Activated naive CD4-positive, alpha-beta T cell treated with anti-CD3 and anti-CD28 coated beads for 36 hours (primary cell): ENCODE results near the gene LELP1. TPM values are rescaled to one million over a fixed set of nuclear protein-coding genes. Genes with fewer than 3 reads are reported as not detected.
"Not testable (repeated sequence)": the region's sequence is repeated elsewhere in the genome, so short reads cannot be mapped to it uniquely, and the experiment has no call there.

ENCODE experiments used
- CTCF ChIA-PET: fragments of 350-600 bp; sonication (Branson Sonifier 250); formaldehyde crosslinking; loops from one replicate; lab custom pipeline; 2021; ENCODE audit warnings: antibody characterized with exemption; lab: Charles Lee
- DNase-seq: peaks from one replicate; pipeline ENCODE4 v3.0.0-alpha.2; 2020
- H3K27ac Mint-ChIP-seq: one replicate; pipeline ENCODE4 v1.8.0; 2021; ENCODE audit warnings: mild to moderate bottlenecking, mixed read lengths
- H3K27me3 Mint-ChIP-seq: one replicate; pipeline ENCODE4 v1.8.0; 2021; ENCODE audit warnings: low read depth, mixed read lengths
- H3K36me3 Mint-ChIP-seq: one replicate; pipeline ENCODE4 v1.8.0; 2021; ENCODE audit warnings: low read depth, mixed read lengths
- H3K4me1 Mint-ChIP-seq: one replicate; pipeline ENCODE4 v1.8.0; 2021; ENCODE audit warnings: low read depth, mixed read lengths
- H3K4me3 Mint-ChIP-seq: one replicate; pipeline ENCODE4 v1.8.0; 2021; ENCODE audit warnings: mild to moderate bottlenecking, moderate library complexity, mixed read lengths
- H3K9me3 Mint-ChIP-seq: one replicate; pipeline ENCODE4 v1.8.0; 2021; ENCODE audit warnings: mixed read lengths
- intact Hi-C: fragments of 100-400 bp; cut with micrococcal nuclease; formaldehyde crosslinking; loops from one replicate; pipeline ENCODE4 v1.15.1; 2023
- total RNA-seq, 2 experiments: library from RNA; stranded (reverse); gene quantifications; one replicate each; pipeline ENCODE4 v1.2.3, GENCODE V29; 2021

The LELP1 gene
- not detected for total RNA-seq

DNA sequence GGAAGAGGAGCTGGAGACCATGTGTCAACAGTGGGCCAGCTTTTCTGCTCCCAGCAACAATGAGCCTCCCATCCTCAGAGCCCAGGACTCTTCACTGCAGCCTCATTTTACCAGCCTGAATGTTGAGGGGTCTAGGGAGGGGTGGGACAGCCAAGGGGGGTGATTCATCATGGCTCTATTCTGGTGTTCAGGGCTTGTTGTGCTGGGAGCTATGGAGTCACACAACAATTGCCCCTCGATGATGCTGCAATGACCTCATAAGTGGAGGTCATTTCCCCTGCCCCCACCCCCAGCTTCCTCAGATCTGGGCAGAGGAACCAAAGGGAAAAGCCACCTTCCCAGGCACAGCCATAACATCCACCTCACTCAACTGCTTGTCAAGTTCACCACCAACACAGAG is at the start of gene LELP1:
TSS of gene LELP1 (plus strand) at position 301 of the 400 bp plus-strand sequence. CDS start 1,278 bp downstream, outside the sequence.
- CTCF ChIA-PET = no interaction called here
- intact Hi-C loops = no loop called here
- H3K27ac Mint-ChIP-seq = no peak within 1 kb of the TSS
- no peak for DNase-seq
- no peaks in the 10 kb centered on the region for H3K4me1 Mint-ChIP-seq
- no peaks in the 10 kb centered on the region for H3K36me3 Mint-ChIP-seq
- no peak within 1 kb of the TSS for H3K4me3 Mint-ChIP-seq
- no peaks in the 10 kb centered on the region for H3K9me3 Mint-ChIP-seq
- peaks cover 20% of the 10 kb centered on the region for H3K27me3 Mint-ChIP-seq

DNA sequence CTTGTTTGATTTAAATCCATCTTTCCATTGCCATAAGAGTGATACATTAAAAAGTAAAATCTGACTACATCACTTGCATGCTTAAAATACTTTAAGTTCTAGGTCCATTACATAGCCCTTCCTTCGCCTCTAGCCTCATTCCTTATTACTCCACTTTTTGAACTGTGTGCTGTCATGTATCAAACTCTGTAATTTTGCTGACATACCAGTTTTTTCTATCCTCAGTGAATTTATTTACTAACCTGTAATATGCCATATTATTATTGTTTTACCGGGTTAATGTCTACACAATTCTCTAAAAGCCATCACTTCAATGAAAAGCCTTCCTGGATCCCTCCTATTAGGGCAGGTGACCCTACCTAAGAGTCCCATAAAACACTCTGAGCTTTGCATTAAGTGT is 47.7 kb upstream of the LELP1 start:
- no peaks in the 10 kb centered on the region for H3K4me1 Mint-ChIP-seq
- H3K36me3 Mint-ChIP-seq = no peaks in the 10 kb centered on the region
- intact Hi-C loops = no loop called here
- DNase-seq = no peak
- CTCF ChIA-PET = no interaction called here
- H3K27ac Mint-ChIP-seq = no peak overlapping the region
- peaks cover 12% of the 10 kb centered on the region for H3K27me3 Mint-ChIP-seq
- no peak overlapping the region for H3K4me3 Mint-ChIP-seq
- H3K9me3 Mint-ChIP-seq = peaks cover 6% of the 10 kb centered on the region

DNA sequence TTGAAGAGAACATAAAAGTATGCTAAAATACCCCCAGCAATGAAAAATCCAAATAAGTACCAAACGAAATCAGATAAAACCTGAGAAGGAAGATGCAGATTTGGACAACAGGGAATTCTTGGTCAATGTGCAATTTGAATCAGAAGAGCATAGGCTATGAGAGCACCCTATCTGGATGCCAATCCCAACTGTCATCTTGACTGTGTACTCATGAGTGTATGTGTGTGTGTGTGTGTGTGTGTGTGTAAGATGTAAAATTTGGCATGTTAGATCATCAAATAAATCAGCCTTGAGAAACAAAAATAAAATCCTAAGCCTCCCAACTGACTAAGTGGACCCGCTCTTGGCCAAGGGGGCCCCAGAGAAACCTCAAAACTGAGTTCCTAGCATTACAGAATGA is 34.5 kb upstream of the LELP1 start:
- Mint-ChIP-seq H3K36me3 (no peaks in the 10 kb centered on the region), H3K27me3 (peaks cover 23% of the 10 kb centered on the region)
- CTCF ChIA-PET = no interaction called here

DNA sequence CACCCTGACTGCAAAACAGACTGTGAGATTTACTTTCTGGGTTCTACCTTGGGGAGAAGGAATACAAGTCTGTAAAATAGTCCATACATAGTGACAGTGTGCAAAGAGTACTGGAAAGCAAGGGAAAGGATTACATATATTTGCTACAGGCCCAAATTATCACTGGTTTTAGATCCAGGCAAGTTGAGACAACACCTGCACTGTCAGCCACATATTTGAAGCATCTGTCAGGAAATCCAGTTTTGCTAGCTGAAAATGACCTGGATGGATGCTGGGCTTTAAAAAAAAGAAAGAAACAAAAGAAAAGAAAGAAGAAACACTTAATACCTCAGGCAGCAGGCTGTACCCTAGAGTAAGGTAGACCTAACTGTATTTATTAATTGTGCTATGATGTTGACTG is 28.6 kb upstream of the LELP1 start:
- intact Hi-C loops = no loop called here
- CTCF ChIA-PET = no interaction called here
- Mint-ChIP-seq H3K36me3 (no peaks in the 10 kb centered on the region), H3K4me3 (no peak overlapping the region), H3K9me3 (no peaks in the 10 kb centered on the region), H3K27me3 (peaks cover 7% of the 10 kb centered on the region), H3K4me1 (no peaks in the 10 kb centered on the region), H3K27ac (no peak overlapping the region)
- DNase-seq = no peak

More for the DNA sequence above, 34.5 kb upstream of the LELP1 start:
- H3K4me3 Mint-ChIP-seq = no peak overlapping the region
- no peaks in the 10 kb centered on the region for H3K4me1 Mint-ChIP-seq
- intact Hi-C loops = no loop called here
- H3K27ac Mint-ChIP-seq = no peak overlapping the region
- DNase-seq = no peak
- no peaks in the 10 kb centered on the region for H3K9me3 Mint-ChIP-seq

DNA sequence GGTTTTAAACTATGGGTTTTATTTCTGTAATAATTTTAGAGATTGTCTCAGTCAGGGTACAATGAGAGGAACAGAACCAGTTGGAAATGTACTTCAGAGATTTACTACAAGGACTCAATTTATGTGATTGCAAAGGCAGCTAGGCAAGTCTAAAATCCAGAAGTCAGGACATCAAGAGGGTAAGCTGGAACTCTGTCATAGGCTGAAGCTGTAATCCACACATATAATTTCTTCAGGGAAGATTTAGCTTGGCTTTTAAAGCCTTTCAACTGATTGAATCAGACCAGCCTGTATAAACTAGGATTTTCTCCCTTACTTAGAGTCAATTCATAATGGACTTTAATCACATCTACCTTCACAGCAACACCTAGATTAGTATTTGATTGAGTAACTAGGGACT is 24.3 kb upstream of the LELP1 start:
- Mint-ChIP-seq H3K27ac (no peak overlapping the region), H3K27me3 (peaks cover 17% of the 10 kb centered on the region), H3K36me3 (no peaks in the 10 kb centered on the region), H3K9me3 (no peaks in the 10 kb centered on the region), H3K4me3 (no peak overlapping the region), H3K4me1 (no peaks in the 10 kb centered on the region)
- intact Hi-C loops = no loop called here
- DNase-seq = no peak
- CTCF ChIA-PET = no interaction called here

DNA sequence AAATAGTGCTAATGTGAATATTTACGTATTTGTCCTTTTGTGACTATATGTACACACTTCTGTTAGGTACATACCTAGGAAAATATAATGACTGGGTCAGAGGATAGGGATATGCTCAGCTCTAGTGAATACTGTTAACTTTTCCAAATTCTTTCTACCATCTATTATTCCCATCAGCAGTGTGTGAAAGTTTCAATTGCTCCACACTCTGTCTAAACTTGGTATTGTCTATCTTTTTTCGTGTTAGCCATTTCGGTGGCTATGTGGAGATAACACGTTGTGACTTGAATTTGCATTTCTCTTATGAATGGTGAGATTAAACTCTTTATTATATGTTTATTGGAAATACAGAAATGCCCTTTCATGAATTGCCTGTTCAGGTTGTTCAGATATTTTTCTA is 22.7 kb upstream of the LELP1 start:
- no peaks in the 10 kb centered on the region for H3K4me1 Mint-ChIP-seq
- no peaks in the 10 kb centered on the region for H3K36me3 Mint-ChIP-seq
- DNase-seq = no peak

DNA sequence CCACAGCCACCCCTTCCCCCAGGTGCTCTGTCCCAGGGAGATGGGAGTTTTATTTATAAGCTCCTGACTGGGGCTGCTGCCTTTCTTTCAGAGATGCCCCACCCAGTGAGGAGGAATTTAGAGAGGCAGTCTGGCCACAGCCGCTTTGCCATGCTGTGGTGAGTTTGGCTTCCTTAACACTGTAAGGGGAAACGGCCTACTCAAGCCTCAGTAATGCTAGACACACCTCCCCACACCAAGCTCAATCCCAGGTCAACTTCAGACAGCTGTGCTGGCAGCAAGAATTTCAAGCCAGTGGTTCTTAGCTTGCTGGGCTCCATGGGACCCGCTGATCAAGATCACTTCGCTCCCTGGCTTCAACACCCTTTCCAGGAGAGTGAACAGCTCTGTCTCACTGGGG is 14.9 kb upstream of the LELP1 start:
- DNase-seq, H3K27ac Mint-ChIP-seq, H3K36me3 Mint-ChIP-seq, H3K4me3 Mint-ChIP-seq, intact Hi-C loops, H3K9me3 Mint-ChIP-seq, H3K4me1 Mint-ChIP-seq, CTCF ChIA-PET: not testable (repeated sequence)
- peaks cover 40% of the 10 kb centered on the region for H3K27me3 Mint-ChIP-seq

More for the DNA sequence above, 22.7 kb upstream of the LELP1 start:
- intact Hi-C loops = no loop called here
- no peak overlapping the region for H3K4me3 Mint-ChIP-seq
- peaks cover 22% of the 10 kb centered on the region for H3K27me3 Mint-ChIP-seq
- no peak overlapping the region for H3K27ac Mint-ChIP-seq
- CTCF ChIA-PET = no interaction called here
- H3K9me3 Mint-ChIP-seq = peaks cover 2% of the 10 kb centered on the region

DNA sequence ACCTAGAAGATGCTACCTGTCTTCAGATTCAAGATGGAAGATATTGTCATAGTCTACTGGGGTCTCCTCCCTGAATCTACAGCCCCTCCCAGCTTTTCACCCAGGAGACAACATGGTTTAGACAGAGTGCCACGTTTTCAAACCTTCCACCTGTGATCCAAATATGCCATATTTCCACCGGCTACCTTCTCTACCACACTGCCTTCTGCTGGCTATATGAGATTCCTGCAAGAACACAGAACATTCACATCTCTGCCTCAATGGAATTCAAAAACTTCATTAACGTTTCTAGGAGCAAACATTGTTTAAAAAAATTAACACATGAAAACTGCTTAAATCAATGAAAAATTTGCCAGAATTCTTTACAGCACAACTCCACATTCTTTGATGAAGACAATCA is 12.9 kb upstream of the LELP1 start:
- Mint-ChIP-seq H3K4me1 (no peaks in the 10 kb centered on the region), H3K9me3 (peaks cover 9% of the 10 kb centered on the region), H3K4me3 (no peak overlapping the region), H3K27ac (no peak overlapping the region), H3K27me3 (peaks cover 37% of the 10 kb centered on the region), H3K36me3 (no peaks in the 10 kb centered on the region)
- intact Hi-C loops = loop anchor here (10.0 kb wide), 2 partner anchors 326 to 536 kb away; no protein-coding TSS in a partner anchor
- CTCF ChIA-PET = no interaction called here
- no peak for DNase-seq

DNA sequence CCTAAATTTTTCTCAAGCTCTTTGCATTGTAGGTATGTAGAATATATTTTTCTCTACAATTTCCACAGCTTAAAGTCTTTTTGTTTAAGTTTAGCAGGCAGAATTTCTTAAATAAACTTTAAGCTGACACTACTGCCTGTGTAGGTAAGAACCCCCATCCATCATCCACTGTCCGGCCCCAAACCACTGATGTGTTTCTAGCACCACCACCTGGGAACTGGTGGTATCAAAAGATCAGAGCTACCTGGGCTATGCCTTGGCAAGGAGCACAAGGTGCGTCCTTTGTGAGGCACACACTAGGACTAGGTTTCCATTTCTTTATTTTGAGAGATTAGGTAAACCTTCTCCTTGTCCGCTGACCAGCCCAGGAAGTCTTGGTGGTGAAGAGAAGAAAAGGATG is 10.5 kb upstream of the LELP1 start:
- H3K27ac Mint-ChIP-seq = no peak overlapping the region
- no peaks in the 10 kb centered on the region for H3K9me3 Mint-ChIP-seq
- DNase-seq = peak; percentile 17
- H3K4me1 Mint-ChIP-seq = no peaks in the 10 kb centered on the region
- CTCF ChIA-PET = interaction anchor here (0.6 to 1.6 kb wide), 6 partner anchors 29 to 540 kb away, joined by 3 to 7 read pairs (median 4); no protein-coding TSS in a partner anchor
- peaks cover 28% of the 10 kb centered on the region for H3K27me3 Mint-ChIP-seq
- intact Hi-C loops = loop anchor here (10.0 kb wide), 2 partner anchors 328 to 538 kb away; no protein-coding TSS in a partner anchor
- H3K4me3 Mint-ChIP-seq = no peak overlapping the region
- no peaks in the 10 kb centered on the region for H3K36me3 Mint-ChIP-seq

DNA sequence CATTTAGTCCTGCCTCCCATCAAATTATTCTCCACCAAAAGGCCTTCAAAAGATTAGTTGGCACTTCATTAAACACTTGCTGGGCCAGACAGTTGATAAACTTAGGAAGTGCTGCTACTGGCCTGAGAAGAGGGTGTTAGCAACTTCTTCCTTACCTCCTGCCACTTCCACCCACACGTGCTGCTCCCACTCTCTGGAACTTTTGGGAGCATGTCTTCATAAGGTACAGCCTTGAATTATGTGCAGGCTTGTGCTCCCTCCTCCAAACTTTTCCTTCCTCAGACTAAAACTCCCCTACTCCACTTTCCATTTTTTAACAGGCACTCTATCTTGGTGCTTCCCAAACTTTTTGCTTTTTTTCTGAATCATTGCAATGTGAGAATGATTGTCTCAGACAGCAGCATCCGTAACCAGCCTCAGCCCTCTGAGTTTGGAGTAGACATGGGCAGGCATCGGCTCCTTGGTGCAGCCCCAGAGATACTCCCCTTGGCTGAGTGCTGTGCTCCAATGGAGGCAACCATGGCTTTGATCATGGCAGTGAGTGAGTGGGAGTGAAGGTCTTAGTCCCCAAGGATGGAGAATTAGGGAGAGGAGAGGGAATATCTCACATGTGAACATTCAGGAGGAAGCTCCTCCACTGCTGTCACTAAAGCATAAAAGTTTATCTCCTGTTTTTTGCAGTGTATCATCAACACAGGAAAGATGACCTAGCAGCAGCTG is 8.7 kb upstream of the LELP1 start:
- Mint-ChIP-seq H3K9me3 (no peaks in the 10 kb centered on the region), H3K36me3 (no peaks in the 10 kb centered on the region), H3K27me3 (peaks cover 35% of the 10 kb centered on the region), H3K27ac (no peak overlapping the region), H3K4me3 (no peak overlapping the region), H3K4me1 (no peaks in the 10 kb centered on the region)
- CTCF ChIA-PET = no interaction called here
- intact Hi-C loops = loop anchor here (10.0 kb wide), 2 partner anchors 330 to 540 kb away; no protein-coding TSS in a partner anchor
- DNase-seq = no peak

DNA sequence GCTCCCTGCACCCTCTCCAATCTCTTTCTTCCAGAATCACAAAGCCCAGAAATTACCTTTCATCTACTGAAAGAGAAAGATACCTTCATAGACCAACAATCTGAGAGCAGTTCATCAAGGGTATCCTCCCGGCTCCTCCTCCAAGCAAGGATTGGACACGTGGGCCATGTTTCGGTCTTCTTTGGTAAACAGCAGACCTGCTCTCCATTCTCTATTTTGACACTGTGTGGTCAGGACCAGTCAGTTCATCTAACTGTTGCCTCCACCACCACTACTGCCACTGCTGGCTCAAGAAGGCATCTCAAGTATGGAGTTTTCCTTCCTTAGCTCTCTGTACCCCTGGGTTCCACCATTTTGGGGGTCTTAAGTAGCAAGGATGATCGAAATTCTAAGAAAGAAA is 8.0 kb upstream of the LELP1 start:
- no peak overlapping the region for H3K27ac Mint-ChIP-seq
- H3K36me3 Mint-ChIP-seq = no peaks in the 10 kb centered on the region
- no peak for DNase-seq
- intact Hi-C loops = loop anchor here (10.0 kb wide), 2 partner anchors 330 to 540 kb away; no protein-coding TSS in a partner anchor
- peaks cover 27% of the 10 kb centered on the region for H3K27me3 Mint-ChIP-seq
- CTCF ChIA-PET = no interaction called here
- no peaks in the 10 kb centered on the region for H3K9me3 Mint-ChIP-seq
- no peaks in the 10 kb centered on the region for H3K4me1 Mint-ChIP-seq
- no peak overlapping the region for H3K4me3 Mint-ChIP-seq

DNA sequence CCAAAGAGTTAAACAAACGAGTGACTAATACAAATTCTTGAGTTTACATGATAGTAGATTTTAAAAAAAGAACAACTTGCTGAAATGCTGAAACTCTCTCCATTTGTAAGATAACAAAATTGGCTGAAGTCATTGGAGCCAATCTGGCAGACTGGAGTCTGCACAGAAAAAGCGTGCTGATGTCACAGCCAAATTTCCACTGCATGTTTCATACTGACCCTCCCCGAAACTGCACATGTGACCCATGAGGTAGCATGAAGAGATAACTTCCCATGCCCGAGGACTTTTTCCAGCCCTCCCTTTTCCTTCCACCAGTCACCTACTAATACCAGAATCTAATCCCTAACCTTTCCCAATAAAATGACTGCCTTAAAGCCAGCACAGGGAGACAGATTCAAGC is 1.2 kb upstream of the LELP1 start:
- Mint-ChIP-seq H3K27me3 (peaks cover 21% of the 10 kb centered on the region), H3K36me3 (no peaks in the 10 kb centered on the region), H3K4me1 (no peaks in the 10 kb centered on the region), H3K9me3 (no peaks in the 10 kb centered on the region), H3K27ac (no peak overlapping the region), H3K4me3 (no peak overlapping the region)
- intact Hi-C loops = no loop called here
- CTCF ChIA-PET = no interaction called here
- DNase-seq = no peak

DNA sequence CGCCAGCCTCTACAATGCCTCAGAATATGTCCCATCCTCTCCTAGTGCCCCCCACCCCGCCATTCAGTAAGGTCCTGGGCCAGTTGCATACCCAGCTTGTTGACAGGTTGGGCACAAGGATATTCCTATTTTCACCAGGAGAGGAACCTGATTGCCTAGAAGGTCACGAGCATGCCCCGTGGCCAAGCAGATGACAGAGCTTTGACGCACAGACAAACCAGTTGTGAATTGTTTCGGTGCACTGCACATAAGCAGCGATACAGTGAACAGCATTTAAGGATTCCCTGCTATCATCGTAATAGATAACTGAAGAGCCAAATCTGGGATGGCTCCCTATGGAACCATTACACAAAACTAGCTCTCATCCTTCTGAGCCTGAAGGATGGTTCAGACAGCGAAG is 3.4 kb downstream of the LELP1 start:
- Mint-ChIP-seq H3K27ac (no peak overlapping the region), H3K4me1 (no peaks in the 10 kb centered on the region), H3K27me3 (peaks cover 12% of the 10 kb centered on the region), H3K36me3 (no peaks in the 10 kb centered on the region), H3K4me3 (no peak overlapping the region), H3K9me3 (no peaks in the 10 kb centered on the region)
- intact Hi-C loops = no loop called here
- DNase-seq = no peak
- CTCF ChIA-PET = no interaction called here
